CMK (cell line): ENCODE measurements around the gene JCAD.
"Not testable (repeated sequence)": the region's sequence is repeated elsewhere in the genome, so short reads cannot be mapped to it uniquely, and the experiment has no call there.

ENCODE experiments used
- DNase-seq: peaks from one replicate; pipeline ENCODE4 v3.0.0-alpha.2; 2010; ENCODE audit warnings: low read depth

Gene JCAD, protein sequence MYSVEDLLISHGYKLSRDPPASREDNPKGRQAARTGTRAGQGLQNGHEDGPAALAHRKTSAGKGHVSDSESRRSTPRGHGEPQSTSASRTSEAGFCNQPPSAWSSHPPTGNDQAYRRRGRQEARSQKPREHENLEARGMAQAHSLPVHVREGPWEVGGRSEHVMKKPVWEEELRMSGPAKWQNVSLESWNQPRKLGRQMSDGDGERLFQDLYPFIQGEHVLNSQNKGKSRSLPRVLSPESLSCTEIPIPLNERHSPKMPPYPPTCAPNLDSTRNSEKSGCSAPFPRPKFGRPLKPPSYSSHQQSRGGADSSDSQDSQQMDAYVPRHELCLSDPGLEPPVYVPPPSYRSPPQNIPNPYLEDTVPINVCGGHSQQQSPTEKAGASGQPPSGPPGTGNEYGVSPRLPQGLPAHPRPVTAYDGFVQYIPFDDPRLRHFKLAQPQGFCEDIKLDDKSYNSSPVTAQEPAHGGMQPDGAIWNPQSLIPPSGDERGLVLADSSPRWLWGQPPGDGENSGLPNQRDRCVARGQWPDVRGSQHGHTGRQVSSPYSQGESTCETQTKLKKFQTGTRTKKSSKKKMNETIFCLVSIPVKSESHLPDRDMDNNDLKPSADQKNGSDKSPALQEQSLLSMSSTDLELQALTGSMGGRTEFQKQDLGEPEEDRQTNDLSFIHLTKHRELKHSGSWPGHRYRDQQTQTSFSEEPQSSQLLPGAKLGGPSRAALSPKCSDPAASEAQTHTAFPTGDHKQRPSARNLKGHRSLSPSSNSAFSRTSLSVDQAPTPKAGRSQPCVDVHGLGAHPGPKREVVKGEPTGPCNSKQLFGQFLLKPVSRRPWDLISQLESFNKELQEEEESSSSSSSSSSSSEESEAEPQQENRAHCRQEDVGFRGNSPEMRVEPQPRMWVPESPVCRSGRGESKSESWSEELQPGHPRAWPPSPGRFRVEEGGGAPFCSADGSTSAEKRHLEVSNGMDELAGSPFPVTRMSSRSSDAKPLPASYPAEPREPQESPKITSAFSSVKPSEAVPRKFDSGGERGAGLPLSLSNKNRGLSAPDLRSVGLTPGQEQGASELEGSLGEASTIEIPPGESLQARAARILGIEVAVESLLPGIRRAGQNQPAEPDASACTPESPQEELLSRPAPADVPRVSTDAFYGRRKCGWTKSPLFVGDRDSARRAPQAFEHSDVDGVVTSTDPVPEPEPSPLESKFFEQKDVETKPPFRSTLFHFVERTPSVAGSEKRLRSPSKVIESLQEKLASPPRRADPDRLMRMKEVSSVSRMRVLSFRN (N-terminal part only)

DNA sequence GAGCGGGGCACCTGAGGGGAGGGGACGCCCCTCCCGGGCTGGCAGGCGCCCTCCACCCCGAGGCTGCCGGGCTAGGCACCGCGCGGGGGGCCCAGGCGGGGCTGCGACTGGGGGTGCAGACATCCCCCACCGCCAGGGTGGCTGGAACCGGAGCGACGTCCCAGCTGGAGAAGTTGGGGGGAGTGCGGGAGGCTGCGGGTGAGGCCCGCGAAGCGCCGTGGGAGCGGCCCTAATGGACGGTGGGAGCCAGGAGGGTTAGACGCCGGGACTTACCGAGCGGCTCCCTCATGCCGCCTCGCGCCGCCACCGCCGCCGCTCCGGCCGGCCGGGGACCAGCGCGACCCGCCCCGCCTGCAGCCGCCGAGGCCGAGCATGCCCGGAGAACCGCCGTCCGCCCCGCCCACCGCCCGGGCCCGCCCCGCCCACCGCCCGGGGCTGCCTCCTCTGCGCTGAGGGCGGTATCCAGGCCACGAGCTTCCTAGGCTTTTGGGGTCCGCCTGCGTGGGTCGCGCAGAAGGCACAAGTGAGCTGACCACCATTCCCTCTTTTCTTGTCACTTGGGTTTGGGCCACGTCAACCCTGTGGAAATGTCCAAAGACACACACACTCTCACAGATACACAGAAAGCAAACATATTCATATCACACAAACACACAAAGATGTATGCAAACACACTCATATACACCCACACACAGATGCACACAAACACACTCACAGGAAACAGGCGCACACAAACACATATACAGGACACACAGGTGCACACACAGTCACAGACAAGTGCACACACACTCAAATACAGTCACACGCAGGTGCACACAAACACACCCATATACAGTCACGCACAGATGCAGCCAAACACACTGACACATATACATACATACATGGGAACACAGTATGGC is at the start of gene JCAD:
Gene JCAD (minus strand): TSS at position 378 of the 899 bp plus-strand sequence. CDS start 11,774 bp downstream, outside the sequence.
- no peak for DNase-seq

DNA sequence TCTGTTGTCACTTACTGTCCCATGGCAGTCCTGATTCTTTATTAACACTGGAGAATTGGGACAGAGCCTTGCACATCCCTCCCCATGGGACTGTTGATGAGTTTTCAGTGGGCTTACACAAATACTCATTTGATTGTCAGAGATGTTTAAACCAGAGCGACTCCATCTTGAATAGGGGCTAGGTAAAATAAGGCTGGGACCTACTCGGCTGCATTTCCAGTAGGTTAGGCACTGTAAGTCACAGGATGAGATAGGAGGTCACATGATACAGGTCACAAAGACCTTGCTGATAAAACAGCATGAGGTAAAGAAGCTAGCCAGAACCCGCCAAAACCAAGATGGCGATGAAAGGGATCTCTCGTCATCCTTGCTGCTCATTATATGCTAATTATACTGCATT is 47.6 kb upstream of the JCAD start:
- DNase-seq = no peak

DNA sequence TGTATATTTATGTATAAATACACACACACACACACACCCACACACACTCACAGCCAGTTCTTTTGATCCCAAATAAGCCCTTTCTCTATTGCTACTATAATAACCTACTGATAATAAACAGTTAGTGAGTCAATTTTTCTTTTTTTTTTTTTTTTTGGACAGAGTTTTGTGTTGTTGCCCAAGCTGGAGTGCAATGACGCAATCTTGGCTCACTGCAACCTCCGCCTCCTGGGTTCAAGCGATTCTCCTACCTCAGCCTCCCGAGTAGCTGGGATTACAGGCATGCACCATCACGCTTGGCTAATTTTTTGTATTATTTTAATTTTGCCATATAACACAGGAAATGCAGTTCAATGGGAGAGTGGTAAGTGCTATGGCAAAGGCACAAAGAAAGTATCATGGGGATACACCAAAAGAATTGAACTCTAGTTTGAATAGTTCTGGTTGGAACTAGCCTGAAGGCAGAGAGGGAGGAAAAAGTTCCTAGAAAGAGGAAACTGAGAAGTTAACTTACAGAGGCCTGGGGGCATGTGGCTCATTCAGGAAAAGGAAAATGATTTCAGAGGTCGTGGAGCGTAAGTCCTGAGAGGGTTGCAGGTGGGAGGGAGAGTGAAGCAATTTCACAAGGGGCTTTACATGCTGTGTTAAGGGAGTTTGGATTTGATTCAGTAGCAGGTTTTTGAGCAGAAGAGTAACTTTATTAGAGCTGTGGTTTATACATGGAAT is 44.4 kb upstream of the JCAD start:
- DNase-seq = no peak

DNA sequence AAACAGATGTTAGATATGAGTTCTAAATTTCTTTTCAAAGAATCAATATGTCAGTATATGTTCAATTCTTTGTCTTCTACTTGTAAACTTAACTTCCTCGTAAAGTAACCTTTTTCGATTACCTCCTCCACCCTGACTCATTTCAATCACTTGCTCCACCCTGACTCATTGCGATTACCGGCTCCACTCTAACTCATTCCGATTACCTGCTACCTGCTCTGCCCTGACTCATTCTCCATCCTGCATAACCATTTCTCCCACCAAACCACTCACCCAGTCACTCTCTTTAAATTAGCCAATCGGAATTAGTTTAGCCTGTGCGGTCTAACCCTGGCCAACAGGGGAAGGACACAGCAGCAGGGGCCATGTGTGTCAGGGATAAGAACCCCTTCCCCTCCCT is 40.3 kb upstream of the JCAD start:
- DNase-seq = not testable (repeated sequence)

DNA sequence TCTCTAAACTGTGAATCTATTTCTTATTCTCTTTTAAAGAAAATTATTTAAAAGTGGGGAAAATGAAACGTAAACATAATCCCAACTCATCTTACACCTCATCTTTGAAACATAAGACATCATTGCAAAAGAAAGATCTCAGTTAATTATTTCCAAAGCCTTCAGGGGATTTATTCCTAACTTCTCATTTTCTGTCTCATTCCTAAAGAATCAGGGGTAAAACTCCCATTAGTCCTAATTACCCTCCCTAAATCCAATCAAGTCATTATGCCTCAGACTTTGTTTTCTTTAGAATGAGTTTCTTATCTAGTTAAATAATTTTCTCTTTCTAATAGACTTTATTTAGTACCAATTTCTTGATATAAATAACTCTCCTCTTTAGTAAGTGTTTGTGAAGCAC is 39.7 kb upstream of the JCAD start:
- no peak for DNase-seq

DNA sequence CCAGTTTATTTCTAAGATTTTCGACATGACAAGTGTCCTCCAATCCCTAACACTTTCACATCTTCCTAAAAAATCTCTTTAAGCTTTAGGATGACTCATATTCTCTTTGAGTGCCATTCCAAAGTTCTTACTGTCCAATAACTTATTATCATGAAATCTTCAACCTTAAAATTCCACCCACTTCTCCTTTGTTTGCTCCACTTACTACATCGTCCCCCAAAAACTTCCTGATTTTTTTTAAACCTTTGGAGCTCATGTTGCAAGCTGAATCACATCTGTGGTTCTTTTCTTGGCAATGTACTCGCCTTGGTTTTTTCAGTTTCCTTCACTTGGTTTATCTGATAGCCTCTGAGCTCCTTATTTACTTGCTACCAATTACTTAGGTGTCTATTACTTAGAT is 39.2 kb upstream of the JCAD start:
- no peak for DNase-seq

DNA sequence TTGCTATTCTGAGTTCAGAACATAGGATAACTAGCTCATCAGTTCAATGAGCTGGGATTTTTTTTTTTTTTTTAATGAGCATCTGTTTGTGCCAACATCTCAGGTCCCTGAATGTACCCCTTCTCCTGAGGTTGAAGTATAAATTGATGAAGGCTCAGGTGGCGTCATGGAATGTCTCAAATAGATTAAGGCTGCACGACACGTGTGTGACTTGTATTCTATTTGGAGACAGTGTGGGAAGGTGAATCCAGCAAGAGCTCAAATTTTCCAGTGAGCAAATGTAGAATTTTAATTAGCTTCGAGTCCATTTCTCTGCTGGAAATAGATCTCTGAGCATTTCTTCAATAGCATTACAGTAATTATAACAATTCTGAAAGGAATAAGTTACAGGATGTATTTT is 37.2 kb upstream of the JCAD start:
- DNase-seq = no peak

DNA sequence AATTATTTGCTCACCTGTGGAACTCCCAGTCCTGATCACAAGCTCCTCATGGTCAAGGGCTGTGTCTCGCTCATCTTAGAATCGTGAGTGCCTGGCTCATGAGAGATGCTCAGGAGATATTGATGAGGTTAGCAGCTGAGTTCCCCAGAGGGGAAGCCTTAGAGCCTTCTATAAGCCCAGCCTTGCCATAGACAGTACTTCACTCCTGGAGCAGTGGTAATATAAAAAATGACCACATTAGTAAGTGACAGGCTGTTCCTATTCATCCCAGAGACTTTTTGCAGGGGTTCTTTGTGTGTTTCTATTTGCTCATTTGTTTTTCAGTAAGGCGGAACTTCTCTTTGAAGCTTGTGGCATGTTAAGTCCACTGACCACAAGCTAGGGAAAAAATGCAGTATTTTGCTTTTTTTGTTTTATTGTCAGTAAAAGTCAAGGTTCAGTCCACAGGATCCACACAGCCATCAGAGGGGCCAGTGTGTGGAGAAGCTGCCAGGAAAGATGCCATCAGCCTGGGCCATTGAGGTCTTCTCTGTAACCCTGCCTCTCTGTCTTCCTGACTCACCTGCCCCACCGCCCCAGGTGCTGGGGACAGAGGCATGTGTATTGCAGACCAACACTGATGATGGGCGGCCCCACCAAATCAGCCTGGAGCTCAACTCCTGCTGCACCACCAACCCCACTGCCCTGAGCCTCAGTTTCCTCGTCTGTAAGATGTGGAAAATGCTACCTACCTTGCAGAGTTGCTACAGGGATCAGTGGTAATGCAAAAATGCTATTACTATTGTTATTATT is 36.4 kb upstream of the JCAD start:
- DNase-seq = no peak

DNA sequence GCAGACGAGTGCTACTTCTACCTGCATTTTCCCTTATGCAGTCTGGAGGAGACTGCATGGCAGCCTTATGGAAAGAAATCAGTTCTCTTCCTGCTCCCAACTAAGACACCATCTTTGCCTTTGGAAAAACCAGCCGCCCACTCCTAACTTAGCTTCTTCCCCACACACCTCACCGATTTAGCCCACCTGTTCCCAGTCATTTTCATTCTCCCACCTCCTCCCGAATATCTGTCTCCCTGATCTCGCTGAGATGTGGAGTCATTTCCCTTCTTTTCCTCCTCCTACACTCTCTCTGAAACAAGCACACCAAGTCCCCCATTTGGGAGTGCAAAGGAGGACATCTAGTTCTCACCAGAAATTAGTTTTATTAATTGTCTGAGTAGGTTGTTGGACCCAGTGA is 35.2 kb upstream of the JCAD start:
- DNase-seq = no peak

DNA sequence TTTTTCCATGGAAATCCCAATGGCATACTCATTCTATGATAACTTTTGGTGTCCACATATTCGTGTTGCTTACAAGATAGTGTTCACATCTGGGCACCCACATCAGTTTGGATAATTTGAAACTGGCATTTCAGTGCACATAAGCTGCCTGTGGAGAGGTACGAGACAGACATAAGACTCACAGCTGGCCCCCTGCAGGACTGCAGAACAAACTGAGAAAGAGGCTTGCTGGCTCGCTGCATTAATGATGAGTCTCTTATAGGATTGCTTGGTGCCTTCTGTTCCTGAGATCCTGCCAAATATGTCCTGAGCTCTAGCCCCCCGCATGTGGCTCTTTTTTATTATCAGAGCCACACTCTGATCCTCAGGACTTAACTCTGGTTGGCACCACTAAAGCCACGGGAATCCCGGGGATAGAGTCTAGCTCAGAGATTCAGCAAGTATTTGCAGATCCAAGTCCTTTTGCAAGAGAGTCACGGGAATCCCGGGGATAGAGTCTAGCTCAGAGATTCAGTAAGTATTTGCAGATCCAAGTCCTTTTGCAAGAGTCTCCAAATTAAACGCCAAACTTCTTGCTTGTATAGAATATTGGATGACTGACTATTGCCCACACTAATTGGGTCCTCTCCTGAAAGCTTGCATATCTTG is 34.0 kb upstream of the JCAD start:
- DNase-seq = no peak

DNA sequence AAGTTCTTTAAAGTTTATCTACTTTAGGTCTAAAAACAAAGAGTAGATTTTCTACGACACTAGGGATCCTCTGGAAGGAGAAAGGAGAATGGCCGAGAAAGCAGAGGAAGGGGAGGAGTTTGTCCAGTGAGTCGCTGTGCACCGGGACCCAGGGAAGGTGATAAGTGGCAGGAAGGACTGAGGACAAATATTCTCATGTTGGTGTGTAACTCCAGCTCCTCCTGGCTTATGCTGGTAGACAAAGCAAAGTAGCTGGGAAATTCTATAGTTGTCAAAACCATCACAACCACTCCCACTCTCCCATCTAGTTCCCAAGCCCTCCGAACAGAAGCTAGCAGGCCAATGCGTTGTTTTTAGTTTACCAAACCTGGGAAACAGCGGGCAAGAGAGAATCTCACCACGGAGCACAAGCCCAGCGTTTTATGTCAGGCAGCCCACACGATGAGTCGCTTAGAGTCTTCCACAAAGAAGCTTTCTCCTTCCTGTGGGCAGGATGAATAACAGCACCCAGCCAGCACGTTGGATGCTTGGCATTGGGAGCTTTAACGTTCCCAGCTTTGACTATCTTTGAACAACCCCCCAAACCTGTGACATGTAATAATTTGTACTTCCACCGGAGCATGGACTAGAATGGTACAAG is 32.9 kb upstream of the JCAD start:
- DNase-seq = no peak

DNA sequence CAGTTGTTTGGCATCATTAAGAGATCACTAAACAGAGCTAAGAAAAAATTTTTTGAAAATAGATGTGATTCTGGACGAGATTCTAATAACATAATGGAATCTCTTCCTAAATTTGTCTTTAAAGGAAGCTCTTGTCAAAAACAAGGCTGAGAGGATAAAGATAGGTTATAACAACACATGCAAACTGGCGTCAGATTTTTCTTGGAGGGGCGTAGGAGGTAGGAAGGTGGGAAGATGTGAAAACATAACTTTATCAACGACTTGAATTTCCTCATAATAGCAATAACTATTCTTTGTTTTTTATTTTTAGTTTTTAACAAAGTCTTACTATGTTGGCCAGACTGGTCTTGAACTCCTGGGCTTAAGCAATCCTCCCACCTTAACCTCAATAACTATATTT is 31.8 kb upstream of the JCAD start:
- DNase-seq = no peak

DNA sequence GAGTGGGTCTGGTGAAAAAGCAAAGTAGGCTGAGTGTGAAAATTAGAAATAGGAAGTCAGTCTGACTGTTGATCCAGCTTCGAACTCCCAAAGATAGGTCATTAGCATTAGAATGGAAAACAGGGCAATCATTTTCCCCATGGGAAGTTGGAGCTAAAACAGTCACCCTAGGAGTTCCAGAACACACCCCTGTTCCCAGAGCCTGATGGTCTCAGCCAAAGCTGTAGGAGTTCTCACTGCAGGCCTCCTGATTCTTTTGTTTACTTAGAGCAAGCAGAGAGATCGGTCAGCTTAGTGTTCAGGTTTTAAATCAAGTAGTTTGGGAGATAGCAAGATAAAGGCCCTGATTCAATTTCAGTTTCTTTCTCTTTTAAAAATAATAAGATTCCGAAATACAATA is 28.8 kb upstream of the JCAD start:
- no peak for DNase-seq

DNA sequence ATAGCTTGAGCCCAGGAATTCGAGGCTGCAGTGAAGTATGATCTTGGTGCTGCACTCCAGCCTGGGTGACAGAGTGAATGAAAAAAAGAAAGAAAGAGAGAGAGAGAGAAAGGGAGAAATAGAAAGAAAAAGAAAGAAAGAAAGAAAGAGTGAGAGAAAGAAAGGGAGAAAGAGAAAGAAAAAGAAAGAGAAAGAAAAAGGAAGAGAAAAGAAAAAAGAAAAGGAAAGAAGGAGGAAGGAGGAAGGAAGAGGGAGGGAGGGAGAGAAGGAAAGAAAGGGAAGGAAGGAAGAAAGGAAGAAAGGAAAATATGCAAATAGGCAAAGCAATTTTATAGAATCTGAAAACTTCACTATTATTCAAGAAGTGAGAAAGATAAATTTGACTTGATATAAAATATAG is 24.5 kb upstream of the JCAD start:
- no peak for DNase-seq

DNA sequence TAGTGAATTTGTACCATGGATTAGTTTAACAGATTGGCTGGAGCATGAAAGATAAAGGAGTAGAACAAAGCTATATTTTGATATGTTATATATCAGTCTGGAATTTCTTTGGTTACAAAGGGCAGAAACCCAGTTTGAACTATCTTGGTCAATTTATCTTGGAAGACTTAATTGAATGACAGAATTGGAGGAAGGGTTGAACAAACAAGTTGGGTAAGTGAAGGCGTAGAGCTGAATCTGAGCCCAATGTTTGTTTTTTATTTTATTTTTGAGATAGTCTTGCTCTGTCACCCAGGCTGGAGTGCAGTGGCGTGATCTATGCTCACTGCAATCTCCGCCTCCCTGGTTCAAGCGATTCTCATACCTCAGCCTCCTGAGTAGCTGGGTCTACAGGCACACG is 21.8 kb upstream of the JCAD start:
- no peak for DNase-seq

DNA sequence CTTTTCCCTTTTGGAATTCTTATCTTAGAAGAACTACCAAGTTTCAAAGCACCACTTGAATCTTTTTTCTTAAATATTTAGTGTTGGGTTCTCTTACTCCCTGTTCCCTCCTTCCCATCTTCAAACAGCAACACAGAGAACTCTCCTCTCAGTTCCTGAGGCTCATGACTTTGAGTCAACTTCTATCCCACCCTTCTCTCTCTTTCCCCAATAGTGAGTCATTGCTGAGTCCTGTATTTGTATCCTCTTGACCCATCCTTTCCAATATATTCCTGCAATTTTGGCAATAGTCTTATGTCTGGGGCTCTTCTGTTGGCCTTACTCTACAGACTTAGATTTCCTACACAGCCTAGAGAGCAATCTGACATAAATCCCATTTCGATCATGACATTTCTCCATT is 20.8 kb upstream of the JCAD start:
- no peak for DNase-seq

DNA sequence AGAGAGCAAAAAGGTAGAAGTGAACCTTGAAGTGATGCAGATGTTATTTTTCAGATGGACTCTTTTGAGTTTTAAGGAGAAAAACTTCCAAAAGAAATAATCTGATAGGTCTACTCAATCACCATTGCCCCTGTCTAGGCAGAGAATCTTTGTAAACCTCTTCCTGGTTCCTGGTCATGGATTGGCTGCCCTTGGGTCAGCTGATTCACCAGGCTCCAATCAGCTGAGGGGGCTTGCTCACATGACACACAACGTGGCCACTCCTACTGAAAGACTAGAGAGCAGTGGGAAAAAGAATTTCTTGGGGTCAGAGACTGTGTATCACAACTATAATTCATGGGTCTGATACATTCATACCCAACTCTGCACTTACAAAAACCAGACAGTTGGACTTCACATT is 20.0 kb upstream of the JCAD start:
- DNase-seq = no peak

DNA sequence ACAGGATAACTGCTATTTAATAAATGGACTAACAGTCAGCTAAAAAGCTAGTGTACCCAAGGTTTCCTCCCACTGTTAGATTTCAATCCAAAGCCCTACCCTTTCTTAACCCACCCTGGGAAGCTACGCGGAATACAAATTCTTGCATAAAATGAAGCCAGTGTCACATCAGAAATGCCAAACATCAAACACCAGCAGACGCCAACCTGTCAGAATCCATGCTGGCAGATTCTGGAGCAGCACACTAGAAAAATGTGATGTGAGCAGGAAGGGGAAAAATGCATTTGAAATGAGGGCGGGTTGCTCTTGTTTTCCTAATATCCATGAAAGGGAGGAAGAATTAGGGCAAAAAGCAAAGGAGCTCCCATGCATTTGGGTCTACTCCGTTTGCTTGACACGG is 16.1 kb upstream of the JCAD start:
- DNase-seq = no peak

DNA sequence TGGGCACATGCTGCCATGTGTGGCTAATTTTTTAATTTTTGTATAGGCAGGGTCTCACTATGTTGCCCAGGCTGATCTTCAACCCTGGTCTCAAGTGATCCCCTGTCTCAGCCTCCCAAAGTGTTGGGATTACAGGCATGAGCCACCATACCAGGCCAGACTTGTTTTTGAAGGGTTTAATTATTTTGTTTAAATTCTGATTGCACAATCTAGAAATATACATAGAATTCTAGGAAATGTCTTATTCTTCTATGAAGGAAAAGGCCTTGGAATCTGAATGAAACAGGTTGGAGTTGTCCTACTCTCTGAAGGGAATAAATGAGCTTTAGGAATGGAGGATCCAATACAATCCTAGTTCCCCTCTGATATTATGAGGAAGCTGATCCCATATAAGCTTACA is 15.5 kb upstream of the JCAD start:
- DNase-seq = no peak
